Lower leg skin (tissue), 4 donors: ENCODE measurements around the gene FNIP2. TPM values are rescaled to one million over a fixed set of nuclear protein-coding genes. Genes with fewer than 3 reads are reported as not detected.

ENCODE experiments used
- DNase-seq, 2 donors: peaks; one replicate each; pipeline ENCODE4 v3.0.0-alpha.2; 2019; ENCODE audit warnings: low spot score in 2 of 2
- H3K4me3 ChIP-seq: fragments of 200-600 bp; sonication (generic); 2 replicates; pipeline ENCODE4 v1.5.1; 2017; ENCODE audit warnings: mild to moderate bottlenecking, low read depth; ENCODE audit not compliant: poor library complexity, severe bottlenecking
- CTCF ChIP-seq, 3 donors: fragments of 450-650 bp; IDR thresholded peaks; one replicate each; pipeline ENCODE4 v1.5.1; 2016; ENCODE audit warnings: antibody characterized with exemption in 3 of 3, mild to moderate bottlenecking in 3 of 3, moderate library complexity in 2 of 3
- POLR2A ChIP-seq, 2 donors: fragments of 450-650 bp; IDR thresholded peaks; one replicate each; pipeline ENCODE4 v1.6.1; 2016 to 2017; ENCODE audit warnings: antibody characterized with exemption in 2 of 2, mild to moderate bottlenecking in 1 of 2, moderate library complexity in 1 of 2
- WGBS, 2 donors: methylation state at CpG; one replicate each; pipeline ENCODE4 v1.1.5; 2018; 5-methylcytosine and 5-hydroxymethylcytosine counted together
- intact Hi-C: fragments of 100-400 bp; cut with DNase I; formaldehyde crosslinking; loops from one replicate; pipeline ENCODE4 v1.15.0; 2023; ENCODE audit warnings: low total_unique reads
- total RNA-seq, 4 donors: library from RNA; depleted of rRNA; stranded (reverse); fragments of >200 nt; gene quantifications; one replicate each; pipeline ENCODE4 v1.1.0, GENCODE V29; 2016

FNIP2 gene
- total RNA-seq, 4 donors from 2014 or later = 20.5 to 47.5 (median 38.8) TPM

- DNase-seq = peak in 1 of 2 donors; percentile 37
- TF ChIP-seq POLR2A (IDR thresholded peaks at IDR 0.05) (no peak), CTCF (IDR thresholded peaks at IDR 0.05) (no peak)
- 39 to 59% methylated on average over 1 of the region's 1 CpG for WGBS, 2 donors
- H3K4me3 ChIP-seq = no peak overlapping the region
- intact Hi-C loops = no loop called here
Observed at GRCh38 chr4:158775091-158775651, 6.3 kb downstream of the FNIP2 start.

- DNase-seq = no peak
- intact Hi-C loops = no loop called here
- 54 to 78% methylated on average over 1 of the region's 1 CpG for WGBS, 2 donors
- H3K4me3 ChIP-seq = no peak overlapping the region
- TF ChIP-seq CTCF (IDR thresholded peaks at IDR 0.05) (no peak), POLR2A (IDR thresholded peaks at IDR 0.05) (no peak)
Observed at GRCh38 chr4:158776106-158776505, 7.3 kb downstream of the FNIP2 start.

GRCh38 chr4:158777423-158778155, 8.8 kb downstream of the FNIP2 start:
- intact Hi-C loops = no loop called here
- H3K4me3 ChIP-seq = no peak overlapping the region
- TF ChIP-seq CTCF (IDR thresholded peaks at IDR 0.05) (no peak), POLR2A (IDR thresholded peaks at IDR 0.05) (no peak)
- WGBS, 2 donors = 76 to 94% methylated on average over 6 of the region's 6 CpGs
- DNase-seq = no peak

- 70 to 74% methylated on average over 2 of the region's 2 CpGs for WGBS, 2 donors
- intact Hi-C loops = no loop called here
- H3K4me3 ChIP-seq = no peak overlapping the region
- TF ChIP-seq CTCF (IDR thresholded peaks at IDR 0.05) (no peak), POLR2A (IDR thresholded peaks at IDR 0.05) (no peak)
- DNase-seq = no peak
Observed at GRCh38 chr4:158778156-158778711, 9.4 kb downstream of the FNIP2 start.

- no peak for DNase-seq
- H3K4me3 ChIP-seq = no peak overlapping the region
- intact Hi-C loops = no loop called here
- WGBS, 2 donors = 84 to 87% methylated on average over 4 of the region's 4 CpGs
- TF ChIP-seq POLR2A (IDR thresholded peaks at IDR 0.05) (no peak), CTCF (IDR thresholded peaks at IDR 0.05) (no peak)
Observed at GRCh38 chr4:158778712-158779111, 9.9 kb downstream of the FNIP2 start.
